Type B pancreatic cell (in vitro differentiated cells): ENCODE measurements around the gene JMJD6. TPM values are rescaled to one million over a fixed set of nuclear protein-coding genes. Genes with fewer than 3 reads are reported as not detected.
"Not testable (repeated sequence)": the region's sequence is repeated elsewhere in the genome, so short reads cannot be mapped to it uniquely, and the experiment has no call there.

Source experiments
- DNase-seq: peaks from one replicate; pipeline ENCODE4 v3.0.0; 2021; ENCODE audit warnings: mixed read lengths; ENCODE audit not compliant: unreplicated experiment; ENCODE audit errors: extremely low spot score
- H3K27ac Mint-ChIP-seq: 2 replicates; pipeline ENCODE4 v1.8.0; 2021; ENCODE audit warnings: mild to moderate bottlenecking, mixed read lengths
- H3K27me3 Mint-ChIP-seq: 2 replicates; pipeline ENCODE4 v1.8.0; 2021; ENCODE audit warnings: mixed read lengths
- H3K36me3 Mint-ChIP-seq: 2 replicates; pipeline ENCODE4 v1.8.0; 2021; ENCODE audit warnings: mixed read lengths
- H3K4me1 Mint-ChIP-seq: one replicate; pipeline ENCODE4 v1.8.0; 2021; ENCODE audit warnings: mixed read lengths; ENCODE audit not compliant: unreplicated experiment
- H3K4me3 Mint-ChIP-seq: 2 replicates; pipeline ENCODE4 v1.8.0; 2021; ENCODE audit warnings: mild to moderate bottlenecking, mixed read lengths
- H3K9me3 Mint-ChIP-seq: 2 replicates; pipeline ENCODE4 v1.8.0; 2021; ENCODE audit warnings: mixed read lengths
- CTCF ChIP-seq: fragments of 200-600 bp; sonication (generic); conservative IDR thresholded peaks from 2 replicates; pipeline ENCODE4 v1.5.0; 2021; ENCODE audit warnings: antibody characterized with exemption, mild to moderate bottlenecking
- total RNA-seq: library from RNA; stranded (reverse); gene quantifications from 2 replicates; pipeline ENCODE4 v1.2.1, GENCODE V29; 2021; ENCODE audit warnings: low replicate concordance

Gene JMJD6
- total RNA-seq, 1 donor from 2014 or later: 23.6 TPM

GRCh38 chr17:76735586-76736348 is 9.4 kb upstream of the JMJD6 start:
- no peak for DNase-seq
- TF ChIP-seq CTCF: no peak
- Mint-ChIP-seq H3K27me3 (no peaks in the 10 kb centered on the region), H3K9me3 (no peaks in the 10 kb centered on the region), H3K27ac (peak overlapping the region; percentile 89), H3K4me1 (peaks cover 44% of the 10 kb centered on the region), H3K4me3 (peak overlapping the region; percentile 92), H3K36me3 (peaks cover 37% of the 10 kb centered on the region)

- no peak for TF ChIP-seq CTCF
- peak overlapping the region; percentile 92 for H3K4me3 Mint-ChIP-seq
- no peaks in the 10 kb centered on the region for H3K27me3 Mint-ChIP-seq
- peaks cover 37% of the 10 kb centered on the region for H3K36me3 Mint-ChIP-seq
- peaks cover 40% of the 10 kb centered on the region for H3K4me1 Mint-ChIP-seq
- H3K9me3 Mint-ChIP-seq: no peaks in the 10 kb centered on the region
- no peak for DNase-seq
- H3K27ac Mint-ChIP-seq: peak overlapping the region; percentile 89
Observed at GRCh38 chr17:76735006-76735405, 8.6 kb upstream of the JMJD6 start.

- TF ChIP-seq CTCF: no peak
- Mint-ChIP-seq H3K4me1 (peaks cover 40% of the 10 kb centered on the region), H3K36me3 (peaks cover 37% of the 10 kb centered on the region), H3K27ac (peak overlapping the region; percentile 48), H3K27me3 (no peaks in the 10 kb centered on the region), H3K9me3 (no peaks in the 10 kb centered on the region), H3K4me3 (peak overlapping the region; percentile 92)
- DNase-seq: no peak
Observed at GRCh38 chr17:76734080-76734840, 7.9 kb upstream of the JMJD6 start.

GRCh38 chr17:76733618-76733957 is 7.2 kb upstream of the JMJD6 start:
- H3K4me1 Mint-ChIP-seq: peaks cover 35% of the 10 kb centered on the region
- no peak for TF ChIP-seq CTCF
- peak overlapping the region; percentile 92 for H3K4me3 Mint-ChIP-seq
- H3K27ac Mint-ChIP-seq: peak overlapping the region; percentile 48
- H3K27me3 Mint-ChIP-seq: no peaks in the 10 kb centered on the region
- no peak for DNase-seq
- no peaks in the 10 kb centered on the region for H3K9me3 Mint-ChIP-seq
- H3K36me3 Mint-ChIP-seq: peaks cover 37% of the 10 kb centered on the region

GRCh38 chr17:76732734-76733617 is 6.6 kb upstream of the JMJD6 start:
- peak overlapping the region; percentile 48 for H3K27ac Mint-ChIP-seq
- no peak for DNase-seq
- peaks cover 37% of the 10 kb centered on the region for H3K36me3 Mint-ChIP-seq
- H3K9me3 Mint-ChIP-seq: no peaks in the 10 kb centered on the region
- H3K4me3 Mint-ChIP-seq: peak overlapping the region; percentile 92
- no peaks in the 10 kb centered on the region for H3K27me3 Mint-ChIP-seq
- peaks cover 29% of the 10 kb centered on the region for H3K4me1 Mint-ChIP-seq
- no peak for TF ChIP-seq CTCF

GRCh38 chr17:76731800-76732733 is 5.7 kb upstream of the JMJD6 start:
- Mint-ChIP-seq H3K36me3 (peaks cover 37% of the 10 kb centered on the region), H3K4me1 (peaks cover 35% of the 10 kb centered on the region)
- not testable (repeated sequence) for H3K27me3 Mint-ChIP-seq, DNase-seq, H3K9me3 Mint-ChIP-seq, H3K4me3 Mint-ChIP-seq, H3K27ac Mint-ChIP-seq
